Fibroblast of lung (primary cell): ENCODE results near the gene JAG2. TPM values are rescaled to one million over a fixed set of nuclear protein-coding genes. Genes with fewer than 3 reads are reported as not detected.

Source experiments
- DNase-seq, 2 donors: peaks; one replicate each; pipeline versions ENCODE4 v3.0.0 to v3.0.0-alpha.2; 2010; ENCODE audit warnings: low read depth in 2 of 2
- H2AFZ ChIP-seq: 2 replicates; pipeline ENCODE4 v1.5.1; 2012; ENCODE audit warnings: low read length, control low read depth, inconsistent platforms
- H3K27ac ChIP-seq: 2 replicates; pipeline ENCODE4 v1.5.1; 2011; ENCODE audit warnings: low read length, control low read depth; ENCODE audit not compliant: insufficient read depth
- H3K27me3 ChIP-seq: 2 replicates; pipeline ENCODE4 v1.5.1; 2011; ENCODE audit warnings: mild to moderate bottlenecking, low read length; ENCODE audit not compliant: control insufficient read depth, insufficient read depth
- H3K36me3 ChIP-seq: 2 replicates; pipeline ENCODE4 v1.5.1; 2011; ENCODE audit warnings: low read length; ENCODE audit not compliant: control insufficient read depth, insufficient read depth
- H3K4me1 ChIP-seq: 2 replicates; pipeline ENCODE4 v1.5.1; 2011; ENCODE audit warnings: low read length; ENCODE audit not compliant: control insufficient read depth, insufficient read depth; ENCODE audit errors: extremely low read depth
- H3K4me2 ChIP-seq: 2 replicates; pipeline ENCODE4 v1.5.1; 2011; ENCODE audit warnings: low read length, control low read depth; ENCODE audit not compliant: insufficient read depth; ENCODE audit errors: extremely low read depth
- H3K4me3 ChIP-seq, 4 experiments: fragments of 200-600 bp in 1 of 4; sonication (generic) in 1 of 4; replicated peaks in 1 of 4; 2 replicates each; pipeline ENCODE4 v1.5.1; 2011 to 2016; ENCODE audit warnings: low read length in 4 of 4, low read depth in 3 of 4, mild to moderate bottlenecking in 3 of 4, control low read depth in 2 of 4, inconsistent platforms in 1 of 4, mixed read lengths in 1 of 4; ENCODE audit not compliant: insufficient read depth in 1 of 4; ENCODE audit errors: control extremely low read depth in 1 of 4
- H3K79me2 ChIP-seq: 2 replicates; pipeline ENCODE4 v1.5.1; 2012; ENCODE audit warnings: mild to moderate bottlenecking, low read length, inconsistent platforms; ENCODE audit not compliant: control insufficient read depth, insufficient read depth
- H3K9ac ChIP-seq: 2 replicates; pipeline ENCODE4 v1.5.1; 2011; ENCODE audit warnings: mild to moderate bottlenecking, low read length, control low read depth; ENCODE audit not compliant: insufficient read depth
- H3K9me3 ChIP-seq: 2 replicates; pipeline ENCODE4 v1.5.1; 2012; ENCODE audit warnings: low read depth, low read length; ENCODE audit not compliant: control insufficient read depth, insufficient read depth
- H4K20me1 ChIP-seq: 2 replicates; pipeline ENCODE4 v1.5.1; 2011; ENCODE audit warnings: low read length; ENCODE audit not compliant: control insufficient read depth, insufficient read depth; ENCODE audit errors: extremely low read depth
- CTCF ChIP-seq, 2 donors: IDR thresholded peaks in 1 of 2; conservative IDR thresholded peaks in 1 of 2; 1 replicate in 1 of 2; 2 replicates in 1 of 2; pipeline ENCODE4 v1.5.1; 2011 to 2012; ENCODE audit warnings: low read length in 2 of 2, control low read depth in 1 of 2, inconsistent platforms in 1 of 2, low read depth in 1 of 2, mild to moderate bottlenecking in 1 of 2
- EZH2 ChIP-seq: IDR thresholded peaks from 2 replicates; pipeline ENCODE4 v1.5.1; 2012; ENCODE audit warnings: low read length, control low read depth, mild to moderate bottlenecking; ENCODE audit errors: missing control alignments
- polyA plus RNA-seq, 2 donors: library from polyadenylated mRNA; depleted of rRNA in 1 of 2; stranded (reverse) in 1 of 2; unstranded in 1 of 2; fragments of >200 nt; gene quantifications; 2 replicates each; pipeline ENCODE4 v1.2.1, GENCODE V29; 2011 to 2012; ENCODE audit warnings: missing spikeins in 1 of 2
- total RNA-seq: library from RNA; depleted of rRNA; stranded (reverse); fragments of >200 nt; gene quantifications from 2 replicates; pipeline ENCODE4 v1.2.1, GENCODE V29; 2014

JAG2 gene
- total and polyA plus RNA-seq, 2 donors (not counting 1 experiment from before 2014, with no cell fraction given) = 0.51 to 1.8 TPM

- no peak overlapping the region for H3K27ac ChIP-seq
- no peaks in the 10 kb centered on the region for H3K4me1 ChIP-seq
- no peaks in the 10 kb centered on the region for H3K79me2 ChIP-seq
- TF ChIP-seq EZH2 = no peak
- no peaks in the 10 kb centered on the region for H3K36me3 ChIP-seq
- no peaks in the 10 kb centered on the region for H3K27me3 ChIP-seq
- no peaks in the 10 kb centered on the region for H4K20me1 ChIP-seq
- no peak overlapping the region for H3K4me2 ChIP-seq
- no peak for DNase-seq
- H3K9me3 ChIP-seq = no peaks in the 10 kb centered on the region
- no peak overlapping the region for H2AFZ ChIP-seq
- no peak overlapping the region for H3K4me3 ChIP-seq
- H3K9ac ChIP-seq = no peak overlapping the region
Observed at GRCh38 chr14:105187935-105188524, 19.5 kb upstream of the JAG2 start.

- TF ChIP-seq EZH2 (no peak), CTCF (conservative IDR thresholded peaks at IDR 0.05 in 1 of 2, IDR thresholded peaks at IDR 0.05 in 1 of 2; ENCODE audit: low read depth in 1 of 2, low read length in 2 of 2) (no peak)
- no peaks in the 10 kb centered on the region for H4K20me1 ChIP-seq
- DNase-seq = no peak
- no peaks in the 10 kb centered on the region for H3K36me3 ChIP-seq
- H3K4me1 ChIP-seq = no peaks in the 10 kb centered on the region
- no peak overlapping the region for H3K4me2 ChIP-seq
- H2AFZ ChIP-seq = no peak overlapping the region
- H3K79me2 ChIP-seq = no peaks in the 10 kb centered on the region
- no peak overlapping the region for H3K4me3 ChIP-seq
- H3K9ac ChIP-seq = no peak overlapping the region
- no peaks in the 10 kb centered on the region for H3K9me3 ChIP-seq
- no peak overlapping the region for H3K27ac ChIP-seq
- no peaks in the 10 kb centered on the region for H3K27me3 ChIP-seq
Observed at GRCh38 chr14:105187116-105187515, 18.5 kb upstream of the JAG2 start.

- TF ChIP-seq CTCF (conservative IDR thresholded peaks at IDR 0.05 in 1 of 2, IDR thresholded peaks at IDR 0.05 in 1 of 2; ENCODE audit: low read depth in 1 of 2, low read length in 2 of 2) = no peak
- no peak for TF ChIP-seq EZH2
Observed at GRCh38 chr14:105185973-105186372, 17.4 kb upstream of the JAG2 start.

More at GRCh38 chr14:105185973-105186372, 17.4 kb upstream of the JAG2 start:
- Histone ChIP-seq H3K27me3 (no peaks in the 10 kb centered on the region), H3K4me3 (no peak overlapping the region), H3K9me3 (no peaks in the 10 kb centered on the region), H3K36me3 (no peaks in the 10 kb centered on the region), H3K4me1 (no peaks in the 10 kb centered on the region), H3K9ac (no peak overlapping the region), H3K27ac (no peak overlapping the region), H4K20me1 (no peaks in the 10 kb centered on the region), H3K79me2 (no peaks in the 10 kb centered on the region), H2AFZ (no peak overlapping the region), H3K4me2 (no peak overlapping the region)
- DNase-seq = no peak
